Measurements from ENCODE around the gene ATP6V1A.

ATP6V1A gene

GRCh38 chr3:113747283-113748046, 630 bp downstream of the ATP6V1A start:
- no peak for DNase-seq (ENCODE audit: low read depth)

GRCh38 chr3:113751141-113751540, 4.3 kb downstream of the ATP6V1A start:
- no peak for DNase-seq (ENCODE audit: low read depth)

- DNase-seq (ENCODE audit: low read depth) = no peak
These were observed 6.6 kb downstream of the ATP6V1A start for GRCh38 chr3:113753376-113753985.

GRCh38 chr3:113754494-113755159, 7.8 kb downstream of the ATP6V1A start:
- DNase-seq (ENCODE audit: low read depth) = no peak

GRCh38 chr3:113758389-113759024, 11.7 kb downstream of the ATP6V1A start:
- DNase-seq (ENCODE audit: low read depth) = no peak

- no peak for DNase-seq (ENCODE audit: low read depth)
These were observed 17.9 kb downstream of the ATP6V1A start for GRCh38 chr3:113764698-113765097.

- no peak for DNase-seq (ENCODE audit: low read depth)
These were observed 22.7 kb downstream of the ATP6V1A start for GRCh38 chr3:113769551-113769950.

GRCh38 chr3:113771993-113772392, 25.2 kb downstream of the ATP6V1A start:
- no peak for DNase-seq (ENCODE audit: low read depth)

- DNase-seq (ENCODE audit: low read depth) = no peak
These were observed 26.5 kb downstream of the ATP6V1A start for GRCh38 chr3:113773381-113773780.

- DNase-seq (ENCODE audit: low read depth) = no peak
These were observed 28.7 kb downstream of the ATP6V1A start for GRCh38 chr3:113775516-113775915.

GRCh38 chr3:113776564-113776963, 29.7 kb downstream of the ATP6V1A start:
- DNase-seq (ENCODE audit: low read depth) = no peak

- DNase-seq (ENCODE audit: low read depth) = no peak
These were observed 36.6 kb downstream of the ATP6V1A start for GRCh38 chr3:113783463-113783862.

GRCh38 chr3:113783980-113784379, 37.1 kb downstream of the ATP6V1A start:
- DNase-seq (ENCODE audit: low read depth) = no peak

GRCh38 chr3:113791381-113791780, 44.5 kb downstream of the ATP6V1A start:
- DNase-seq (ENCODE audit: low read depth) = no peak

GRCh38 chr3:113794526-113794925, 47.7 kb downstream of the ATP6V1A start:
- DNase-seq (ENCODE audit: low read depth) = no peak

- no peak for DNase-seq (ENCODE audit: low read depth)
These were observed 48.9 kb downstream of the ATP6V1A start for GRCh38 chr3:113795693-113796092.

- DNase-seq (ENCODE audit: low read depth) = no peak
These were observed 56.1 kb downstream of the ATP6V1A start for GRCh38 chr3:113802795-113803455.

- DNase-seq (ENCODE audit: low read depth) = no peak
These were observed 57.8 kb downstream of the ATP6V1A start for GRCh38 chr3:113804661-113805060.

- DNase-seq (ENCODE audit: low read depth) = no peak
These were observed 58.4 kb downstream of the ATP6V1A start for GRCh38 chr3:113805249-113805648.

- DNase-seq (ENCODE audit: low read depth) = no peak
These were observed 66.0 kb downstream of the ATP6V1A start for GRCh38 chr3:113812854-113813253.

- DNase-seq (ENCODE audit: low read depth) = no peak
These were observed 73.0 kb downstream of the ATP6V1A start for GRCh38 chr3:113819866-113820265.

- DNase-seq (ENCODE audit: low read depth) = no peak
These were observed 78.3 kb downstream of the ATP6V1A start for GRCh38 chr3:113825090-113825489.

Measured in stimulated activated CD8-positive, alpha-beta memory T cell treated with anti-CD3 and anti-CD28 coated beads, Interleukin-7, amount 100 ng/mL, for 24 hours (primary cell).